HL-60 (cell line): ENCODE results near the gene NDUFA5.

Source experiments
- DNase-seq, 2 experiments: peaks; one replicate each; pipeline ENCODE4 v3.0.0-alpha.2; 2010 to 2020; ENCODE audit warnings: low read depth in 1 of 2, low spot score in 1 of 2
- H3K27ac ChIP-seq: fragments of 250-450 bp; sonication (Bioruptor Pico); replicated peaks from 2 replicates; pipeline ENCODE4 v1.5.1; 2020; ENCODE audit warnings: mild to moderate bottlenecking, moderate library complexity
- H3K27me3 ChIP-seq: fragments of 250-450 bp; sonication (Bioruptor Pico); 2 replicates; pipeline ENCODE4 v1.5.1; 2021; ENCODE audit warnings: mild to moderate bottlenecking, moderate library complexity; ENCODE audit not compliant: insufficient read depth, poor library complexity, severe bottlenecking
- H3K4me3 ChIP-seq: replicated peaks from 2 replicates; pipeline ENCODE4 v1.5.1; 2011; ENCODE audit warnings: mild to moderate bottlenecking, control low read depth, low read length; ENCODE audit not compliant: insufficient read depth
- GABPA ChIP-seq: IDR thresholded peaks from 2 replicates; pipeline ENCODE4 v1.6.1; 2012; ENCODE audit warnings: low read depth
- POLR2AphosphoS5 ChIP-seq: IDR thresholded peaks from 2 replicates; pipeline ENCODE4 v1.6.1; 2012; ENCODE audit warnings: low read depth
- SPI1 ChIP-seq: IDR thresholded peaks from 2 replicates; pipeline ENCODE4 v1.6.1; 2012; ENCODE audit warnings: low read depth, mild to moderate bottlenecking, borderline replicate concordance
- TF ChIP-seq, protein P1 (sequence below): IDR thresholded peaks from one replicate; pipeline ENCODE4 v1.5.1; 2011; ENCODE audit warnings: low read length, control low read depth, inconsistent platforms; ENCODE audit not compliant: insufficient read depth
- TF ChIP-seq, protein P2 (sequence below): IDR thresholded peaks from 2 replicates; pipeline ENCODE4 v1.6.1; 2012; ENCODE audit warnings: low read depth; ENCODE audit not compliant: insufficient replicate concordance

NDUFA5 gene

DNA sequence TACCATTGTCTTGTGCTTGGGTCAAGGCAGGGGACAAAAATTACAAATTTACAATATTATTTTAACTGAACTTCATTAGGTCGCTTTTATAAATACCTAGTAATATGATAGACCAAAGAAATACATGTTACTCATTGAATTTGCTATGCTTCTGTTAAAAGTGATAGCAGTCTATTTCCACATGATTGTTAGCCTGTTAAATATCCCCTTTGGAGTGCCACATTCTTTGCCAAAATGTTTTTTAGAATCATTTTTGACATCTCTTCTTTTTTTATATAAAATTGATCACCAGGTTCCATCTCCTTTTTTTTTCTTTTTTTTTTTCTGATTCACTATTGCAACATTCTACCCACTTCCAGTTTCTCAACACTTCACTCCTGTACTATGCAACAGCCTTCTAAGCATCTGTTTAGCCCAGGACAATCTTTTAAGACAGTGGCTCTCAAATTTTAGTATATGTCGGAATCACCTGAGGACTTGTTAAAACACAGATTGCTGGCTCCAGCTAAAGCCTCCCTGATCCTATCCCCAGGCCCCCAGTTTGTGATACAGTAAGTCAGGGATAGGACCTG, 16.4 kb upstream of the NDUFA5 start:
- H3K4me3 ChIP-seq = no peak overlapping the region
- no peaks in the 10 kb centered on the region for H3K27me3 ChIP-seq
- no peak overlapping the region for H3K27ac ChIP-seq
- TF ChIP-seq, protein P1, sequence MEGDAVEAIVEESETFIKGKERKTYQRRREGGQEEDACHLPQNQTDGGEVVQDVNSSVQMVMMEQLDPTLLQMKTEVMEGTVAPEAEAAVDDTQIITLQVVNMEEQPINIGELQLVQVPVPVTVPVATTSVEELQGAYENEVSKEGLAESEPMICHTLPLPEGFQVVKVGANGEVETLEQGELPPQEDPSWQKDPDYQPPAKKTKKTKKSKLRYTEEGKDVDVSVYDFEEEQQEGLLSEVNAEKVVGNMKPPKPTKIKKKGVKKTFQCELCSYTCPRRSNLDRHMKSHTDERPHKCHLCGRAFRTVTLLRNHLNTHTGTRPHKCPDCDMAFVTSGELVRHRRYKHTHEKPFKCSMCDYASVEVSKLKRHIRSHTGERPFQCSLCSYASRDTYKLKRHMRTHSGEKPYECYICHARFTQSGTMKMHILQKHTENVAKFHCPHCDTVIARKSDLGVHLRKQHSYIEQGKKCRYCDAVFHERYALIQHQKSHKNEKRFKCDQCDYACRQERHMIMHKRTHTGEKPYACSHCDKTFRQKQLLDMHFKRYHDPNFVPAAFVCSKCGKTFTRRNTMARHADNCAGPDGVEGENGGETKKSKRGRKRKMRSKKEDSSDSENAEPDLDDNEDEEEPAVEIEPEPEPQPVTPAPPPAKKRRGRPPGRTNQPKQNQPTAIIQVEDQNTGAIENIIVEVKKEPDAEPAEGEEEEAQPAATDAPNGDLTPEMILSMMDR = no peak
- no peak for TF ChIP-seq SPI1
- no peak for TF ChIP-seq POLR2AphosphoS5
- TF ChIP-seq GABPA = no peak
- TF ChIP-seq, protein P2, sequence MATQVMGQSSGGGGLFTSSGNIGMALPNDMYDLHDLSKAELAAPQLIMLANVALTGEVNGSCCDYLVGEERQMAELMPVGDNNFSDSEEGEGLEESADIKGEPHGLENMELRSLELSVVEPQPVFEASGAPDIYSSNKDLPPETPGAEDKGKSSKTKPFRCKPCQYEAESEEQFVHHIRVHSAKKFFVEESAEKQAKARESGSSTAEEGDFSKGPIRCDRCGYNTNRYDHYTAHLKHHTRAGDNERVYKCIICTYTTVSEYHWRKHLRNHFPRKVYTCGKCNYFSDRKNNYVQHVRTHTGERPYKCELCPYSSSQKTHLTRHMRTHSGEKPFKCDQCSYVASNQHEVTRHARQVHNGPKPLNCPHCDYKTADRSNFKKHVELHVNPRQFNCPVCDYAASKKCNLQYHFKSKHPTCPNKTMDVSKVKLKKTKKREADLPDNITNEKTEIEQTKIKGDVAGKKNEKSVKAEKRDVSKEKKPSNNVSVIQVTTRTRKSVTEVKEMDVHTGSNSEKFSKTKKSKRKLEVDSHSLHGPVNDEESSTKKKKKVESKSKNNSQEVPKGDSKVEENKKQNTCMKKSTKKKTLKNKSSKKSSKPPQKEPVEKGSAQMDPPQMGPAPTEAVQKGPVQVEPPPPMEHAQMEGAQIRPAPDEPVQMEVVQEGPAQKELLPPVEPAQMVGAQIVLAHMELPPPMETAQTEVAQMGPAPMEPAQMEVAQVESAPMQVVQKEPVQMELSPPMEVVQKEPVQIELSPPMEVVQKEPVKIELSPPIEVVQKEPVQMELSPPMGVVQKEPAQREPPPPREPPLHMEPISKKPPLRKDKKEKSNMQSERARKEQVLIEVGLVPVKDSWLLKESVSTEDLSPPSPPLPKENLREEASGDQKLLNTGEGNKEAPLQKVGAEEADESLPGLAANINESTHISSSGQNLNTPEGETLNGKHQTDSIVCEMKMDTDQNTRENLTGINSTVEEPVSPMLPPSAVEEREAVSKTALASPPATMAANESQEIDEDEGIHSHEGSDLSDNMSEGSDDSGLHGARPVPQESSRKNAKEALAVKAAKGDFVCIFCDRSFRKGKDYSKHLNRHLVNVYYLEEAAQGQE = no peak
- DNase-seq = no peak

DNA sequence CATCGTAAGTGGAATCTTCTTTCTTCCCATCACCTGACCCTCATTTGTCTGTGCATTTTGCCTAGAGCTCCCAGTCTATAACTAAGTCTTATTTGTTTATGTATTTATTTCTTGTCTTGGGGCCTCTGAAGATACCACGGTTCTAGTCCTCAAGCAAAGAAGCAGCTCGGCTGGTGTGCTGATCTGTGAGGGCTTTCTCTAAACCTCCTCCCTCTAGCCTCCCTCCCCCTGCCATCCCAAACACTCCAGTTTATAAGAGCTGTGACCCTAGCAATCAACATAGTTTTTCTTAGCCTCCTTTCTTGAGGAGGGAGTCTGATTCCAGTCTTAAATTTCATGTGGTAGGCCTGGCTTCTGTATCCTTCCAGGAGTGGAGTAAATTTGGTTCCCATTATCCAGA, 15.7 kb upstream of the NDUFA5 start:
- H3K27me3 ChIP-seq = no peaks in the 10 kb centered on the region
- DNase-seq = no peak
- TF ChIP-seq SPI1 (no peak), POLR2AphosphoS5 (no peak), GABPA (no peak)
- TF ChIP-seq, protein P2 = no peak
- TF ChIP-seq, protein P1 = no peak
- no peak overlapping the region for H3K4me3 ChIP-seq
- H3K27ac ChIP-seq = no peak overlapping the region

DNA sequence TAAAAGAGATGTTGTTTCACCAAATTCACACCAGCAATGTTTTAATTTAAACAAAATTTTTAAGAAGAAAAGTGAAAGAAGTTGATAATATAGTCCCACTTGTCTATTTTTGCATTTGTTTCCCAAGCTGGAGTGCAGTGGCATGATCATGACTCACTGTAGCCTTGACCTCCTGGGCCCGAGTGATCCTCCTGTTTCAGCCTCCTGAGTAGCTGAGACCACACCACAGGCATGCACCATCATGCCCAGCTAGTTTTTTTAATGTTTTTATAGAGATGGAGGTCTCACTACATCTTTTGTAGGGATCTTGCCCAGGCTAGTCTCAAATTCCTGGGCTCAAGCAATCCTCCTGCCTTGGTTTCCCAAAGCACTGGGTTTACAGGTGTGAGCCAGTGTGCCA, 14.1 kb upstream of the NDUFA5 start:
- DNase-seq = no peak
- TF ChIP-seq POLR2AphosphoS5 = no peak
- TF ChIP-seq, protein P1 = no peak
- H3K27me3 ChIP-seq = no peaks in the 10 kb centered on the region
- no peak overlapping the region for H3K4me3 ChIP-seq
- no peak overlapping the region for H3K27ac ChIP-seq

DNA sequence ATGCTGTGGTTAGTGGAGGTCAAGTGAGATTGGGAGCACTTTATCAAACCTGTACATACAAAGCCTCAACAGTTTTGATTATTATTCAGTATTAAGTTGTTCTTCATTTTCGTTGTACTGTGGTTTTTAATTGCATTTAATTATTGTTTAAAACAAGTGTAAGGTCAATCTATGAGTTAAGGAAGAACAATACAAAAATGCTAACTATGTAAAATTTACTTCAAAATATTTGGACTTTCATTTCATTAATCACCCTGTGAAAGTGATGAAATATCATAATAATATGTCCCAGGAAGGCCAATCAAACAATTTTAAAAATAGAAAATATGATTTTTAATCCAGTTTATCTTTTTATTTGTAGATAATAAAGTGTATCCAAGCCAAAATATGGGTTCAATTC, 13.6 kb upstream of the NDUFA5 start:
- Histone ChIP-seq H3K27me3 (no peaks in the 10 kb centered on the region), H3K27ac (no peak overlapping the region), H3K4me3 (no peak overlapping the region)
- no peak for DNase-seq
- TF ChIP-seq, protein P1 = no peak
- no peak for TF ChIP-seq GABPA
- no peak for TF ChIP-seq POLR2AphosphoS5
- TF ChIP-seq, protein P2 = no peak
- TF ChIP-seq SPI1 = no peak
